Osteocyte (in vitro differentiated cells): Measurements from ENCODE around the gene NECTIN2. TPM values are rescaled to one million over a fixed set of nuclear protein-coding genes. Genes with fewer than 3 reads are reported as not detected.
A peak's percentile ranks its signal among the peaks of the same experiment; 100 is the strongest.
"Not testable (repeated sequence)": the region's sequence is repeated elsewhere in the genome, so short reads cannot be mapped to it uniquely, and the experiment has no call there.

Experiments
- DNase-seq: peaks from one replicate; pipeline ENCODE4 v3.0.0; 2021; ENCODE audit warnings: mixed read lengths; ENCODE audit not compliant: unreplicated experiment; ENCODE audit errors: extremely low spot score
- H3K27ac Mint-ChIP-seq: one replicate; pipeline ENCODE4 v1.8.0; 2021; ENCODE audit warnings: mild to moderate bottlenecking, mixed read lengths; ENCODE audit not compliant: unreplicated experiment
- H3K27me3 Mint-ChIP-seq: one replicate; pipeline ENCODE4 v1.8.0; 2021; ENCODE audit warnings: mixed read lengths; ENCODE audit not compliant: unreplicated experiment
- H3K36me3 Mint-ChIP-seq: one replicate; pipeline ENCODE4 v1.8.0; 2021; ENCODE audit warnings: mixed read lengths; ENCODE audit not compliant: unreplicated experiment
- H3K4me1 Mint-ChIP-seq: one replicate; pipeline ENCODE4 v1.8.0; 2021; ENCODE audit warnings: mixed read lengths; ENCODE audit not compliant: unreplicated experiment
- H3K4me3 Mint-ChIP-seq: one replicate; pipeline ENCODE4 v1.8.0; 2021; ENCODE audit warnings: mild to moderate bottlenecking, moderate library complexity, mixed read lengths; ENCODE audit not compliant: unreplicated experiment
- H3K9me3 Mint-ChIP-seq: one replicate; pipeline ENCODE4 v1.8.0; 2021; ENCODE audit warnings: mixed read lengths; ENCODE audit not compliant: unreplicated experiment
- total RNA-seq: library from RNA; stranded (reverse); gene quantifications from 2 replicates; pipeline ENCODE4 v1.2.1, GENCODE V29; 2021
- TF ChIP-seq, protein P1 (sequence below): fragments of 200-600 bp; sonication (generic); IDR thresholded peaks from 2 replicates; pipeline ENCODE4 v1.5.0; 2021; ENCODE audit warnings: antibody characterized with exemption, mild to moderate bottlenecking, moderate library complexity

The NECTIN2 gene
- total RNA-seq, 1 donor from 2014 or later = 117 TPM

DNA sequence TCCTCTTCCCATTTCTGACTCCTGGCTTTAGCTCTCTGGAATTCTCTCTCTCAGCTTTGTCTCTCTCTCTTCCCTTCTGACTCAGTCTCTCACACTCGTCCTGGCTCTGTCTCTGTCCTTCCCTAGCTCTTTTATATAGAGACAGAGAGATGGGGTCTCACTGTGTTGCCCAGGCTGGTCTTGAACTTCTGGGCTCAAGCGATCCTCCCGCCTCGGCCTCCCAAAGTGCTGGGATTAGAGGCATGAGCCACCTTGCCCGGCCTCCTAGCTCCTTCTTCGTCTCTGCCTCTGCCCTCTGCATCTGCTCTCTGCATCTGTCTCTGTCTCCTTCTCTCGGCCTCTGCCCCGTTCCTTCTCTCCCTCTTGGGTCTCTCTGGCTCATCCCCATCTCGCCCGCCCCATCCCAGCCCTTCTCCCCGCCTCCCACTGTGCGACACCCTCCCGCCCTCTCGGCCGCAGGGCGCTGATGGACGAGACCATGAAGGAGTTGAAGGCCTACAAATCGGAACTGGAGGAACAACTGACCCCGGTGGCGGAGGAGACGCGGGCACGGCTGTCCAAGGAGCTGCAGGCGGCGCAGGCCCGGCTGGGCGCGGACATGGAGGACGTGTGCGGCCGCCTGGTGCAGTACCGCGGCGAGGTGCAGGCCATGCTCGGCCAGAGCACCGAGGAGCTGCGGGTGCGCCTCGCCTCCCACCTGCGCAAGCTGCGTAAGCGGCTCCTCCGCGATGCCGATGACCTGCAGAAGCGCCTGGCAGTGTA, 62.2 kb downstream of the NECTIN2 start:
- Mint-ChIP-seq H3K36me3 (peaks cover 2% of the 10 kb centered on the region), H3K4me3 (no peak overlapping the region), H3K27ac (no peak overlapping the region), H3K9me3 (no peaks in the 10 kb centered on the region), H3K4me1 (peaks cover 43% of the 10 kb centered on the region), H3K27me3 (peaks cover 3% of the 10 kb centered on the region)
- TF ChIP-seq, protein P1, sequence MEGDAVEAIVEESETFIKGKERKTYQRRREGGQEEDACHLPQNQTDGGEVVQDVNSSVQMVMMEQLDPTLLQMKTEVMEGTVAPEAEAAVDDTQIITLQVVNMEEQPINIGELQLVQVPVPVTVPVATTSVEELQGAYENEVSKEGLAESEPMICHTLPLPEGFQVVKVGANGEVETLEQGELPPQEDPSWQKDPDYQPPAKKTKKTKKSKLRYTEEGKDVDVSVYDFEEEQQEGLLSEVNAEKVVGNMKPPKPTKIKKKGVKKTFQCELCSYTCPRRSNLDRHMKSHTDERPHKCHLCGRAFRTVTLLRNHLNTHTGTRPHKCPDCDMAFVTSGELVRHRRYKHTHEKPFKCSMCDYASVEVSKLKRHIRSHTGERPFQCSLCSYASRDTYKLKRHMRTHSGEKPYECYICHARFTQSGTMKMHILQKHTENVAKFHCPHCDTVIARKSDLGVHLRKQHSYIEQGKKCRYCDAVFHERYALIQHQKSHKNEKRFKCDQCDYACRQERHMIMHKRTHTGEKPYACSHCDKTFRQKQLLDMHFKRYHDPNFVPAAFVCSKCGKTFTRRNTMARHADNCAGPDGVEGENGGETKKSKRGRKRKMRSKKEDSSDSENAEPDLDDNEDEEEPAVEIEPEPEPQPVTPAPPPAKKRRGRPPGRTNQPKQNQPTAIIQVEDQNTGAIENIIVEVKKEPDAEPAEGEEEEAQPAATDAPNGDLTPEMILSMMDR = no peak
- no peak for DNase-seq

DNA sequence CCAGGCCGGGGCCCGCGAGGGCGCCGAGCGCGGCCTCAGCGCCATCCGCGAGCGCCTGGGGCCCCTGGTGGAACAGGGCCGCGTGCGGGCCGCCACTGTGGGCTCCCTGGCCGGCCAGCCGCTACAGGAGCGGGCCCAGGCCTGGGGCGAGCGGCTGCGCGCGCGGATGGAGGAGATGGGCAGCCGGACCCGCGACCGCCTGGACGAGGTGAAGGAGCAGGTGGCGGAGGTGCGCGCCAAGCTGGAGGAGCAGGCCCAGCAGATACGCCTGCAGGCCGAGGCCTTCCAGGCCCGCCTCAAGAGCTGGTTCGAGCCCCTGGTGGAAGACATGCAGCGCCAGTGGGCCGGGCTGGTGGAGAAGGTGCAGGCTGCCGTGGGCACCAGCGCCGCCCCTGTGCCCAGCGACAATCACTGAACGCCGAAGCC, 62.8 kb downstream of the NECTIN2 start:
- H3K36me3 Mint-ChIP-seq = no peaks in the 10 kb centered on the region
- H3K27me3 Mint-ChIP-seq = peaks cover 3% of the 10 kb centered on the region
- no peak overlapping the region for H3K27ac Mint-ChIP-seq
- no peaks in the 10 kb centered on the region for H3K9me3 Mint-ChIP-seq
- DNase-seq = no peak
- no peak overlapping the region for H3K4me3 Mint-ChIP-seq
- peaks cover 40% of the 10 kb centered on the region for H3K4me1 Mint-ChIP-seq
- TF ChIP-seq, protein P1 = no peak

DNA sequence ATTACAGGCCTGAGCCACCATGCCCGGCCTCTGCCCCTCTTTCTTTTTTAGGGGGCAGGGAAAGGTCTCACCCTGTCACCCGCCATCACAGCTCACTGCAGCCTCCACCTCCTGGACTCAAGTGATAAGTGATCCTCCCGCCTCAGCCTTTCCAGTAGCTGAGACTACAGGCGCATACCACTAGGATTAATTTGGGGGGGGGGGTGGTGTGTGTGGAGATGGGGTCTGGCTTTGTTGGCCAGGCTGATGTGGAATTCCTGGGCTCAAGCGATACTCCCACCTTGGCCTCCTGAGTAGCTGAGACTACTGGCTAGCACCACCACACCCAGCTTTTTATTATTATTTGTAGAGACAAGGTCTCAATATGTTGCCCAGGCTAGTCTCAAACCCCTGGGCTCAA, 63.7 kb downstream of the NECTIN2 start:
- H3K36me3 Mint-ChIP-seq = no peaks in the 10 kb centered on the region
- no peak overlapping the region for H3K27ac Mint-ChIP-seq
- no peaks in the 10 kb centered on the region for H3K9me3 Mint-ChIP-seq
- TF ChIP-seq, protein P1 = no peak
- no peak overlapping the region for H3K4me3 Mint-ChIP-seq
- H3K27me3 Mint-ChIP-seq = peaks cover 3% of the 10 kb centered on the region
- H3K4me1 Mint-ChIP-seq = peaks cover 45% of the 10 kb centered on the region
- no peak for DNase-seq

DNA sequence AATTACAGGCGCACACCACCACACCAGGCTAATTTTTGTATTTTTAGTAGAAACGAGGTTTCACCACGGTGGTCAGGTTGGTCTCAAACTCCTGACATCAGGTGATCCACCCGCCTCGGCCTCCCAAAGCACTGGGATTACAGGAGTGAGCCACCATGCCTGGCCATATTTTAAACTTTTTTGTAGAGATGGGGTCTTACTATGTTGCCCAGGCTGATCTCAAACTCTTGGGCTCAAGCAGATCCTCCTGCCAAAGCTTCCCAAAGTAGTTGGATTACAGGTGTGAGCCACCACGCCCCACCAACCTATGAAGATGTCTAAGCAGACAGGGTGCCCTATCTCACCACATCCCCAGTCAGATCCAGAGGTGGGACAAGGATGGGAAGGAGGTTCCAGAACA, 65.8 kb downstream of the NECTIN2 start:
- not testable (repeated sequence) for H3K4me3 Mint-ChIP-seq, H3K36me3 Mint-ChIP-seq, H3K9me3 Mint-ChIP-seq, H3K27me3 Mint-ChIP-seq, DNase-seq
- Mint-ChIP-seq H3K27ac (peak overlapping the region; percentile 10), H3K4me1 (peaks cover 33% of the 10 kb centered on the region)

DNA sequence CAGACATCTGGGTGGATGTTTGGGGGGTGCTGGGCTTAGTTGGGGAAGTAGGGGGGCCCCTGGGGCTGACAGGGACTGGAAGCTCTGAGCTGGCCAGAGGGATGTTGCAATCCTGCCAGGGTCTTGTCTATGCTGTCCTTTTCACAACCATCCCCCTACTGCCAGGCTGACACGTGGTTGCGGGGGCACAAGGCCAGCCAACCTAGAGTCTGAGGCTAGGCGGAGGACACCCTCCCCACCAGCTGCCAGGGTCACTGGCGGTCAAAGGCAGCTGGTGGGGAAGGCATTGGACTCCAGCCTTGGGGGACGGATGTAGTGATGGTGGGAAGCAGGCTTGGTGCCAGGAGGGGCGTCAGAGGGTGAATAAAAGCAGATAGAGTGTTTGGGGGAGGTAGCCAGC, 66.8 kb downstream of the NECTIN2 start:
- Mint-ChIP-seq H3K4me3 (no peak overlapping the region), H3K27me3 (no peaks in the 10 kb centered on the region), H3K36me3 (no peaks in the 10 kb centered on the region), H3K27ac (no peak overlapping the region), H3K9me3 (no peaks in the 10 kb centered on the region), H3K4me1 (peaks cover 33% of the 10 kb centered on the region)
- no peak for DNase-seq
- TF ChIP-seq, protein P1 = no peak

DNA sequence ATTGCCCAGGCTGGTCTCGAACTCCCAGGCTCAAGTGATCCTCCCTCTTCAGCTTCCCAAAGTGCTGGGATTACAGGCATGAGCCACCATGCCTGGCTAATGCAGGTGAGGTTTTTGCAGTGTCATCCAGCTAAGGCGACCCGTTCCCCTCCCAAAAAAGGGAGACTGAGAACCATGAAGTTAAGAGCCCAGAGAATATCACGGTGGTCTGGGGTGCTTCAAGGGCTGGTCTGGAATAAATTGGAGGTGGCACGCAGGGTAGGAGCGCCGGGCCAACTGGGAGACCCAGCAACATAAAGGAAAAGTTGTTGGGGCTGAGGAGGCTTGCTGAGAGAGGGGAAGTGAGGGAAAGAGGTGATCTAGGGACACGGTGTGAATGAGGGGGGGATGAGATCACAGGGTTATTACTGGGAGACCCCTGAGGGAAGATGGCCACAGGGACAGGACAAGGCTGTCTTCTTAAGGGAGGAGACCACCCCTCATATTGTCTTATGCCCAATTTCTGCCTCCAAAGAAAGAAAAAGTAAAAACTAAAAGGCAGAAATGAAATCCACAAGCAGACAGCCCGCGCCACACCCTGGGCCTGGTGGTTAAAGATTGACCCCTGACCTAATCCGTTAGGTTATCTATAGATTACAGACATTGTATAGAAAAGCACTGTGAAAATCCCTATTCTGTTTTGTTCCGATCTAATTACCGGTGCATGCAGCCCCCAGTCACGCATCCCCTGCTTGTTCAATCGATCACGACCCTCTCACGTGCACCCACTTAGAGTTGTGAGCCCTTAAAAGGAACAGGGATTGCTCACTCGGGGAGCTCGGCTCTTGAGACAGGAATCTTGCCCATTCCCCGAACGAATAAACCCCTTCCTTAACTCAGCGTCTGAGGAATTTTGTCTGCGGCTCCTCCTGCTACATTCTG, 67.7 kb downstream of the NECTIN2 start:
- H3K36me3 Mint-ChIP-seq, H3K9me3 Mint-ChIP-seq, H3K27ac Mint-ChIP-seq, H3K27me3 Mint-ChIP-seq, DNase-seq: not testable (repeated sequence)
- Mint-ChIP-seq H3K4me1 (peaks cover 33% of the 10 kb centered on the region), H3K4me3 (peak overlapping the region; percentile 2)

DNA sequence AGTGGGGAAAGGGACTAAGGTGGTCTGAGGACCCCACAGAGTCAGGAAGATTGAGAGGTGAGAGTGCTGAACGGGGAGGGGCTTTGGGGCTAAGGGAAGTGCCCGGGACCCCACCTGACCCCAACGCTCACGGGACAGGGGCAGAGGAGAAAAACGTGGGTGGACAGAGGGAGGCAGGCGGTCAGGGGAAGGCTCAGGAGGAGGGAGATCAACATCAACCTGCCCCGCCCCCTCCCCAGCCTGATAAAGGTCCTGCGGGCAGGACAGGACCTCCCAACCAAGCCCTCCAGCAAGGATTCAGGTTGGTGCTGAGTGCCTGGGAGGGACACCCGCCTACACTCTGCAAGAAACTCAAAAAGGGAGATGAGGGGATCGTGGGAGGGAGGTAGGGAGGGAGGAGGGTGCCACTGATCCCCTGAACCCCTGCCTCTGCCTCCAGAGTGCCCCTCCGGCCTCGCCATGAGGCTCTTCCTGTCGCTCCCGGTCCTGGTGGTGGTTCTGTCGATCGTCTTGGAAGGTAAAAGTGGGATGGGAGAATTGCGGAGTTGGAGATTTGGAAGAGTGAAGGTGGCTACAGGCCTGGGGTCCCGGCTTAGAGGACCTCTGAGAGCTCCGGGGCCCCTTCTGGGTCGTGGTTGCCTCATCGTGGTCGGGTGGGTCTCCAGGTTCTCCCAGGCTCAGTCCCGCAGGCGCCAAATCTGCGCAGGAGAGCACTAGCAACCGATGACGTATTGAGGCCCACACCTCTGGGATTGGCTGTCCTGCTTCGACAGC, 68.5 kb downstream of the NECTIN2 start, which contains the start of gene APOC1:
APOC1 (plus strand) TSS at position 176 of the 774 bp plus-strand sequence; CDS start at position 460, 284 bp downstream.
- DNase-seq = peak; percentile 92
- peak within 1 kb of the TSS; percentile 87 for H3K27ac Mint-ChIP-seq
- not testable (repeated sequence) for H3K27me3 Mint-ChIP-seq, H3K9me3 Mint-ChIP-seq, H3K36me3 Mint-ChIP-seq
- peak within 1 kb of the TSS; percentile 84 for H3K4me3 Mint-ChIP-seq
- peaks cover 31% of the 10 kb centered on the region for H3K4me1 Mint-ChIP-seq
